Uterus (tissue), 2 donors: ENCODE results near the gene EPHA6.

Source experiments
- POLR2A ChIP-seq, 2 donors: fragments of 450-650 bp; IDR thresholded peaks; one replicate each; pipeline ENCODE4 v1.6.1; 2016; ENCODE audit warnings: antibody characterized with exemption in 2 of 2, mild to moderate bottlenecking in 1 of 2, moderate library complexity in 1 of 2
- TF ChIP-seq, protein P1 (sequence below), 4 experiments: fragments of 200-600 bp in 2 of 4; fragments of 450-650 bp in 2 of 4; sonication (generic) in 2 of 4; IDR thresholded peaks; one replicate each; pipeline ENCODE4 v1.5.1; 2016 to 2019; ENCODE audit warnings: antibody characterized with exemption in 4 of 4, mild to moderate bottlenecking in 2 of 4, moderate library complexity in 1 of 4

DNA sequence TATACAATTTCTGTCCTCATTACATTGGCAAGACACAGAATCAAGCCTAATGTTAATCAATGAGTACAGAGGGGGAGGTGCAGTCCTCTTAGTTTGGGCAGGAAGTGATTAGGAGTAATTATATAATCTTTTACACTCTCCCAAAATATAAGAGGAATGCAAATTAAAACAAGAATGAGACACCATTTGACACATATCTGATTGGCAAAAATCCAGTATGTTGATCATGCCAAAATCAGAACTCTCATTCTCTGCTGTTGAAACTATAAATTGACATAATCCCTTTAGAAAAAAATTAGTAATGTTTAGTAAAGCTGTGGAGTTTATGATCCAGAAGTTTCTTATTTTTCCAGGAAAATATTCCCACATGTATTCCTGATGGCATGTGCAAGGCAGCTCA is 373.4 kb downstream of the EPHA6 start:
- TF ChIP-seq, protein P1, sequence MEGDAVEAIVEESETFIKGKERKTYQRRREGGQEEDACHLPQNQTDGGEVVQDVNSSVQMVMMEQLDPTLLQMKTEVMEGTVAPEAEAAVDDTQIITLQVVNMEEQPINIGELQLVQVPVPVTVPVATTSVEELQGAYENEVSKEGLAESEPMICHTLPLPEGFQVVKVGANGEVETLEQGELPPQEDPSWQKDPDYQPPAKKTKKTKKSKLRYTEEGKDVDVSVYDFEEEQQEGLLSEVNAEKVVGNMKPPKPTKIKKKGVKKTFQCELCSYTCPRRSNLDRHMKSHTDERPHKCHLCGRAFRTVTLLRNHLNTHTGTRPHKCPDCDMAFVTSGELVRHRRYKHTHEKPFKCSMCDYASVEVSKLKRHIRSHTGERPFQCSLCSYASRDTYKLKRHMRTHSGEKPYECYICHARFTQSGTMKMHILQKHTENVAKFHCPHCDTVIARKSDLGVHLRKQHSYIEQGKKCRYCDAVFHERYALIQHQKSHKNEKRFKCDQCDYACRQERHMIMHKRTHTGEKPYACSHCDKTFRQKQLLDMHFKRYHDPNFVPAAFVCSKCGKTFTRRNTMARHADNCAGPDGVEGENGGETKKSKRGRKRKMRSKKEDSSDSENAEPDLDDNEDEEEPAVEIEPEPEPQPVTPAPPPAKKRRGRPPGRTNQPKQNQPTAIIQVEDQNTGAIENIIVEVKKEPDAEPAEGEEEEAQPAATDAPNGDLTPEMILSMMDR (IDR thresholded peaks at IDR 0.05), result no peak
- no peak for TF ChIP-seq POLR2A (IDR thresholded peaks at IDR 0.05)
